Heart left ventricle (tissue), 13 donors: ENCODE data around the gene CARS1.

ENCODE experiments used
- POLR2A ChIP-seq, 2 donors: fragments of 450-650 bp; IDR thresholded peaks; one replicate each; pipeline ENCODE4 v1.6.1; 2017; ENCODE audit warnings: antibody characterized with exemption in 2 of 2, mild to moderate bottlenecking in 2 of 2, moderate library complexity in 2 of 2
- TF ChIP-seq, protein P1 (sequence below), 12 donors: fragments of 200-600 bp; sonication (generic) in 4 of 12; IDR thresholded peaks; one replicate each; pipeline versions ENCODE4 v1.5.0 to v1.8.0; 2018 to 2022; ENCODE audit warnings: antibody characterized with exemption in 12 of 12, mild to moderate bottlenecking in 5 of 12
- donor health status: ischemic (EF 13 %, LVEDD 7.1; RV severe dilation, severe dysfunction).
- donor health status: DM: no; HTN: yes; CAD: no.
- donor health status: DM: no; HTN: no; CAD: no.
- donor health status: ischemic (EF 25% LVEDD 6.9; RV normal size, moderate dysfunction).
- donor health status: ischemic (EF 25% LVEDD 5.7; RV mildly dilated, moderate dysfunction).
- donor health status: ischemic (EF 35%, LVEDD 5.7; RV mildly dilated, moderate dysfunction).
- donor health status: nonischemic (EF 11% LVEDD 7.7; RV severe dilation, severe dysfunction).
- donor health status: DM: yes; HTN: yes; CAD: no.
- donor health status: PGD.
- donor health status: ischemic (EF 29% LVEDD 5.4; RV normal size, mild dysfunction).
- donor health status: nonischemic (EF 23%, LVEDD 6.1; RV moderate dilation, normal function).

DNA sequence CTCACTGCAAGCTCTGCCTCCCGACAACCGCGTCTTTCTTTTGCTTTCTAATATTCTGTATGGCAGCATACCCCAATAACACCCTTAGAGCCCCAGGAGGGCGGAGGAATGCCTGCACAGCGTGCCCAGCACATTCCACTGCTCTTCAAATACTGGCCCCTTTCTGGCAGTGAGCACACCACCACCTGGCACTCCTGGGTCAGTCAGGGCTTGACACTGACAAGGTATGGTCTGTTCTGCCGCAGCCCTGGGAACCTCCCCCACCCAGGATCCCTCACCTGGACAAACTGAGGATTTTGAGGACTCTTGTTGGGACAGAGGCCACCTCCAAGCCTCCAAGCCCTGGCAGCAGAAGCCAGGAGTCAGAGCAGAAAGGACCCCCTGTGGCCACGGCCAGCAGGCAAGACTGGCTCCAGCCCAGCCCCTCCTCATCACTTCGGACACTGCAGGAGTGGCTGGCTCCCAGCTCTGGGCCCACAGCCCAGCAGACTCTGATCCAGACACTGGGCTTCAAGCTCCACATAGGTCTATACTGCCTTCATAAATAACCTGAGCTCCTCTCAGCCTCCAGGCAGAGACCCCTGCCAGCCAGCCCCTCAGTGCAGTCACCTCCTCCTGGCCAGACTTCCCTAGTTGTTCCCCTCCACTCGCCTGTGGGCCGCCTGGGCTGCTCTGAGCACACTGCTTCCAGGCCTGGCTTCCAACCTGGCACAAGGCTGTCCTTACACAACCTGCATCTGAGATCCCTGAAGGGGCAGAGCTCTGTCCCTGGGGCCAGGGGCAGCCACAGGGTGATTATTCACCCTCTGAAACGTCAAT is 14.5 kb downstream of the CARS1 start:
- no peak for TF ChIP-seq POLR2A (IDR thresholded peaks at IDR 0.05)
- TF ChIP-seq, protein P1, sequence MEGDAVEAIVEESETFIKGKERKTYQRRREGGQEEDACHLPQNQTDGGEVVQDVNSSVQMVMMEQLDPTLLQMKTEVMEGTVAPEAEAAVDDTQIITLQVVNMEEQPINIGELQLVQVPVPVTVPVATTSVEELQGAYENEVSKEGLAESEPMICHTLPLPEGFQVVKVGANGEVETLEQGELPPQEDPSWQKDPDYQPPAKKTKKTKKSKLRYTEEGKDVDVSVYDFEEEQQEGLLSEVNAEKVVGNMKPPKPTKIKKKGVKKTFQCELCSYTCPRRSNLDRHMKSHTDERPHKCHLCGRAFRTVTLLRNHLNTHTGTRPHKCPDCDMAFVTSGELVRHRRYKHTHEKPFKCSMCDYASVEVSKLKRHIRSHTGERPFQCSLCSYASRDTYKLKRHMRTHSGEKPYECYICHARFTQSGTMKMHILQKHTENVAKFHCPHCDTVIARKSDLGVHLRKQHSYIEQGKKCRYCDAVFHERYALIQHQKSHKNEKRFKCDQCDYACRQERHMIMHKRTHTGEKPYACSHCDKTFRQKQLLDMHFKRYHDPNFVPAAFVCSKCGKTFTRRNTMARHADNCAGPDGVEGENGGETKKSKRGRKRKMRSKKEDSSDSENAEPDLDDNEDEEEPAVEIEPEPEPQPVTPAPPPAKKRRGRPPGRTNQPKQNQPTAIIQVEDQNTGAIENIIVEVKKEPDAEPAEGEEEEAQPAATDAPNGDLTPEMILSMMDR (IDR thresholded peaks at IDR 0.05), result no peak
